Measurements from ENCODE around the gene ITGAV.

ITGAV gene

GRCh38 chr2:186617771-186618170 lies 27.9 kb downstream of the ITGAV start:
- in situ Hi-C loops (cut with MboI; ENCODE audit: low sequenced_read_pairs, unreplicated experiment) = no loop called here
- TF ChIP-seq, protein P1, sequence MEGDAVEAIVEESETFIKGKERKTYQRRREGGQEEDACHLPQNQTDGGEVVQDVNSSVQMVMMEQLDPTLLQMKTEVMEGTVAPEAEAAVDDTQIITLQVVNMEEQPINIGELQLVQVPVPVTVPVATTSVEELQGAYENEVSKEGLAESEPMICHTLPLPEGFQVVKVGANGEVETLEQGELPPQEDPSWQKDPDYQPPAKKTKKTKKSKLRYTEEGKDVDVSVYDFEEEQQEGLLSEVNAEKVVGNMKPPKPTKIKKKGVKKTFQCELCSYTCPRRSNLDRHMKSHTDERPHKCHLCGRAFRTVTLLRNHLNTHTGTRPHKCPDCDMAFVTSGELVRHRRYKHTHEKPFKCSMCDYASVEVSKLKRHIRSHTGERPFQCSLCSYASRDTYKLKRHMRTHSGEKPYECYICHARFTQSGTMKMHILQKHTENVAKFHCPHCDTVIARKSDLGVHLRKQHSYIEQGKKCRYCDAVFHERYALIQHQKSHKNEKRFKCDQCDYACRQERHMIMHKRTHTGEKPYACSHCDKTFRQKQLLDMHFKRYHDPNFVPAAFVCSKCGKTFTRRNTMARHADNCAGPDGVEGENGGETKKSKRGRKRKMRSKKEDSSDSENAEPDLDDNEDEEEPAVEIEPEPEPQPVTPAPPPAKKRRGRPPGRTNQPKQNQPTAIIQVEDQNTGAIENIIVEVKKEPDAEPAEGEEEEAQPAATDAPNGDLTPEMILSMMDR (IDR thresholded peaks at IDR 0.05; ENCODE audit: borderline replicate concordance, control extremely low read depth, extremely low read depth, insufficient read depth, missing control alignments) = no peak
- no peak for DNase-seq (ENCODE audit: low spot score)

GRCh38 chr2:186618696-186619095 lies 28.8 kb downstream of the ITGAV start:
- in situ Hi-C loops (cut with MboI; ENCODE audit: low sequenced_read_pairs, unreplicated experiment) = no loop called here
- DNase-seq (ENCODE audit: low spot score) = no peak
- TF ChIP-seq, protein P1 (IDR thresholded peaks at IDR 0.05; ENCODE audit: borderline replicate concordance, control extremely low read depth, extremely low read depth, insufficient read depth, missing control alignments) = no peak

- TF ChIP-seq, protein P1 (IDR thresholded peaks at IDR 0.05; ENCODE audit: borderline replicate concordance, control extremely low read depth, extremely low read depth, insufficient read depth, missing control alignments) = no peak
- DNase-seq (ENCODE audit: low spot score) = no peak
- in situ Hi-C loops (cut with MboI; ENCODE audit: low sequenced_read_pairs, unreplicated experiment) = no loop called here
These were observed 33.2 kb downstream of the ITGAV start for GRCh38 chr2:186623084-186623483.

DNA sequence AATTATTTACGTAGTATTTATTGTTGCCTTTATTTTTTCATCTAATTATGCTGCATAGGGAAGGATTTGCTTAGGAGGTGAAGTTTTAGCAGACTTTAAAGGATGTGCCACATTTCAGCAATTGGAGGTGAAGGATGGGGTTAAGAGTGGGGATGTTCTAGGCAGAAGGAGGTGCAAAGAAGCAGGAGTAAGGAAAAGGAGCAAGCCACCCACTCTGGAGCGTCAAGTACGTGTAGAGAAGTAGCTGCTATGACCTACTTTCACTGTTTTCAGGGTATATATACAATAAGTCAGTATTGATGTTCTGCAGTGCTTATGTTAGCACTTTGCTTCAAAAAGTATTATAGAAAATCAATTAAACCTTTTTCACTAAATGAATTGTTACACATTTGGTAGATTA lies 34.4 kb downstream of the ITGAV start:
- TF ChIP-seq, protein P1 (IDR thresholded peaks at IDR 0.05; ENCODE audit: borderline replicate concordance, control extremely low read depth, extremely low read depth, insufficient read depth, missing control alignments) = no peak
- in situ Hi-C loops (cut with MboI; ENCODE audit: low sequenced_read_pairs, unreplicated experiment) = no loop called here
- DNase-seq (ENCODE audit: low spot score) = no peak

- no peak for DNase-seq (ENCODE audit: low spot score)
- in situ Hi-C loops (cut with MboI; ENCODE audit: low sequenced_read_pairs, unreplicated experiment) = no loop called here
- TF ChIP-seq, protein P1 (IDR thresholded peaks at IDR 0.05; ENCODE audit: borderline replicate concordance, control extremely low read depth, extremely low read depth, insufficient read depth, missing control alignments) = no peak
These were observed 39.6 kb downstream of the ITGAV start for GRCh38 chr2:186629250-186629996.

DNA sequence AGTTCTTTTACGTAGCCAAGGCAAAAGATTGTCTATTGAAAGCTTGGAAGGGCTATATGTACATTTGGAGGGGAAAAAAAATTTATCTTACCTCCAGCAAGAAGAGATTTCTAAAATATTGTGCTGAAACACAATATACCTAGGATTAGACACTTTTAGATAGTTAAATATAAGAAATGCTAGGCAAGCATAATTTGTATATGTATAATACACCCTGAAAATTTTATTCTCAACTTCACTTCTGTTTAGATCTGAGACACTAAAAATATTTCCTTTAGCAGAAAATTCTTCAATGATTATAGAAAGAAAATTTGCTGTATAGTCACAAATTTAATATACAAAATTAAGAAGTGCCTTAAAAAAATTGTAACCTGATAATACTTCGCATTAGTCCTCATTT lies 42.6 kb downstream of the ITGAV start:
- in situ Hi-C loops (cut with MboI; ENCODE audit: low sequenced_read_pairs, unreplicated experiment) = no loop called here

More for the DNA sequence above, 42.6 kb downstream of the ITGAV start:
- TF ChIP-seq, protein P1 (IDR thresholded peaks at IDR 0.05; ENCODE audit: borderline replicate concordance, control extremely low read depth, extremely low read depth, insufficient read depth, missing control alignments) = no peak
- no peak for DNase-seq (ENCODE audit: low spot score)
